Measurements from ENCODE around the gene LONP1.
A peak's percentile ranks its signal among the peaks of the same experiment; 100 is the strongest.

LONP1 gene

GRCh38 chr19:5655412-5655811 is 64.5 kb downstream of the LONP1 start:
- WGBS, result 98% methylated on average over 2 of the region's 5 CpGs
- no peak for DNase-seq
- Histone ChIP-seq H3K79me1 (replicated peaks; ENCODE audit: low read length, poor library complexity, severe bottlenecking) (peaks cover 45% of the 10 kb centered on the region), H4K8ac (ENCODE audit: low read length) (no peak overlapping the region), H2BK15ac (ENCODE audit: low read depth, poor library complexity, severe bottlenecking) (no peak overlapping the region), H3K9ac (ENCODE audit: low read length) (no peak overlapping the region), H4K91ac (ENCODE audit: low read length) (no peak overlapping the region), H3K27ac (ENCODE audit: low read length, poor library complexity, severe bottlenecking) (no peak overlapping the region), H3K4me1 (ENCODE audit: control insufficient read depth, insufficient read depth, low read depth, low read length) (no peaks in the 10 kb centered on the region), H2AK5ac (ENCODE audit: low read length, severe bottlenecking) (no peak overlapping the region), H2BK120ac (ENCODE audit: low read depth, low read length) (no peak overlapping the region), H3K4me3 (ENCODE audit: insufficient read depth in 1 of 2, low read depth in 1 of 2, low read length in 2 of 2) (no peak overlapping the region), H2BK5ac (ENCODE audit: low read depth, low read length, poor library complexity, severe bottlenecking) (no peak overlapping the region), H3K9me3 (ENCODE audit: control insufficient read depth, low read length) (no peaks in the 10 kb centered on the region), H3K4me2 (ENCODE audit: low read length, poor library complexity, severe bottlenecking) (no peak overlapping the region), H3K36me3 (ENCODE audit: control insufficient read depth in 1 of 2, insufficient read depth in 2 of 2, low read depth in 1 of 2, low read length in 2 of 2) (peaks cover 85 to 87% of the 10 kb centered on the region in 2 experiments), H2BK12ac (ENCODE audit: low read length in 2 of 2) (no peak overlapping the region), H3K4ac (ENCODE audit: low read depth in 1 of 2, low read length in 2 of 2) (no peak overlapping the region), H3K14ac (ENCODE audit: low read length in 2 of 2) (no peak overlapping the region), H2AFZ (ENCODE audit: low read depth, low read length) (no peak overlapping the region), H3K18ac (ENCODE audit: low read depth in 1 of 2, low read length in 2 of 2) (no peak overlapping the region), H3K27me3 (ENCODE audit: control insufficient read depth in 1 of 2, insufficient read depth in 1 of 2, low read length in 2 of 2) (no peaks in the 10 kb centered on the region), H3K23ac (ENCODE audit: low read length in 2 of 2) (no peak overlapping the region)

- WGBS, result 93% methylated on average over 4 of the region's 5 CpGs
- Histone ChIP-seq H3K4me2 (ENCODE audit: low read length, poor library complexity, severe bottlenecking) (no peak overlapping the region), H3K4ac (ENCODE audit: low read depth in 1 of 2, low read length in 2 of 2) (no peak overlapping the region), H3K23ac (ENCODE audit: low read length in 2 of 2) (no peak overlapping the region), H3K9ac (ENCODE audit: low read length) (no peak overlapping the region), H3K9me3 (ENCODE audit: control insufficient read depth, low read length) (no peaks in the 10 kb centered on the region), H2BK12ac (ENCODE audit: low read length in 2 of 2) (no peak overlapping the region), H4K91ac (ENCODE audit: low read length) (peak overlapping the region; percentile 59), H3K4me1 (ENCODE audit: control insufficient read depth, insufficient read depth, low read depth, low read length) (no peaks in the 10 kb centered on the region), H3K79me1 (replicated peaks; ENCODE audit: low read length, poor library complexity, severe bottlenecking) (peaks cover 45% of the 10 kb centered on the region), H2BK15ac (ENCODE audit: low read depth, poor library complexity, severe bottlenecking) (no peak overlapping the region), H2AK5ac (ENCODE audit: low read length, severe bottlenecking) (no peak overlapping the region), H3K36me3 (ENCODE audit: control insufficient read depth in 1 of 2, insufficient read depth in 2 of 2, low read depth in 1 of 2, low read length in 2 of 2) (peaks cover 86 to 90% of the 10 kb centered on the region in 2 experiments), H4K8ac (ENCODE audit: low read length) (peak overlapping the region; percentile 81), H2BK120ac (ENCODE audit: low read depth, low read length) (no peak overlapping the region), H3K14ac (ENCODE audit: low read length in 2 of 2) (no peak overlapping the region), H2AFZ (ENCODE audit: low read depth, low read length) (no peak overlapping the region), H3K27ac (ENCODE audit: low read length, poor library complexity, severe bottlenecking) (no peak overlapping the region), H2BK5ac (ENCODE audit: low read depth, low read length, poor library complexity, severe bottlenecking) (no peak overlapping the region), H3K27me3 (ENCODE audit: control insufficient read depth in 1 of 2, insufficient read depth in 1 of 2, low read length in 2 of 2) (no peaks in the 10 kb centered on the region), H3K4me3 (ENCODE audit: insufficient read depth in 1 of 2, low read depth in 1 of 2, low read length in 2 of 2) (no peak overlapping the region), H3K18ac (ENCODE audit: low read depth in 1 of 2, low read length in 2 of 2) (no peak overlapping the region)
- no peak for DNase-seq
Measured at GRCh38 chr19:5654931-5655330, 65.0 kb downstream of the LONP1 start.

GRCh38 chr19:5652261-5652660 is 67.7 kb downstream of the LONP1 start:
- Histone ChIP-seq H3K14ac (ENCODE audit: low read length in 2 of 2) (no peak overlapping the region), H2AFZ (ENCODE audit: low read depth, low read length) (no peak overlapping the region), H3K4me2 (ENCODE audit: low read length, poor library complexity, severe bottlenecking) (no peak overlapping the region), H3K18ac (ENCODE audit: low read depth in 1 of 2, low read length in 2 of 2) (no peak overlapping the region), H3K9me3 (ENCODE audit: control insufficient read depth, low read length) (no peaks in the 10 kb centered on the region), H3K4me3 (ENCODE audit: insufficient read depth in 1 of 2, low read depth in 1 of 2, low read length in 2 of 2) (no peak overlapping the region), H3K9ac (ENCODE audit: low read length) (no peak overlapping the region), H2BK5ac (ENCODE audit: low read depth, low read length, poor library complexity, severe bottlenecking) (no peak overlapping the region), H3K23ac (ENCODE audit: low read length in 2 of 2) (no peak overlapping the region), H2BK15ac (ENCODE audit: low read depth, poor library complexity, severe bottlenecking) (no peak overlapping the region), H4K8ac (ENCODE audit: low read length) (no peak overlapping the region), H3K4ac (ENCODE audit: low read depth in 1 of 2, low read length in 2 of 2) (no peak overlapping the region), H3K79me1 (replicated peaks; ENCODE audit: low read length, poor library complexity, severe bottlenecking) (peaks cover 45% of the 10 kb centered on the region), H3K27ac (ENCODE audit: low read length, poor library complexity, severe bottlenecking) (no peak overlapping the region), H4K91ac (ENCODE audit: low read length) (no peak overlapping the region), H2AK5ac (ENCODE audit: low read length, severe bottlenecking) (no peak overlapping the region), H3K4me1 (ENCODE audit: control insufficient read depth, insufficient read depth, low read depth, low read length) (no peaks in the 10 kb centered on the region), H2BK120ac (ENCODE audit: low read depth, low read length) (no peak overlapping the region), H2BK12ac (ENCODE audit: low read length in 2 of 2) (no peak overlapping the region), H3K27me3 (ENCODE audit: control insufficient read depth in 1 of 2, insufficient read depth in 1 of 2, low read length in 2 of 2) (no peaks in the 10 kb centered on the region), H3K36me3 (ENCODE audit: control insufficient read depth in 1 of 2, insufficient read depth in 2 of 2, low read depth in 1 of 2, low read length in 2 of 2) (peaks cover 73 to 85% of the 10 kb centered on the region in 2 experiments)
- 97% methylated on average over 10 of the region's 10 CpGs for WGBS
- no peak for DNase-seq

- Histone ChIP-seq H2BK5ac (ENCODE audit: low read depth, low read length, poor library complexity, severe bottlenecking) (no peak overlapping the region), H2BK15ac (ENCODE audit: low read depth, poor library complexity, severe bottlenecking) (no peak overlapping the region)
- WGBS, result 97% methylated on average over 5 of the region's 5 CpGs
Measured at GRCh38 chr19:5651361-5651760, 68.6 kb downstream of the LONP1 start.

More at GRCh38 chr19:5651361-5651760, 68.6 kb downstream of the LONP1 start:
- H3K9me3 ChIP-seq (ENCODE audit: control insufficient read depth, low read length), result no peaks in the 10 kb centered on the region
- no peak overlapping the region for H3K14ac ChIP-seq (ENCODE audit: low read length in 2 of 2)
- H2AFZ ChIP-seq (ENCODE audit: low read depth, low read length), result no peak overlapping the region
- H3K4ac ChIP-seq (ENCODE audit: low read depth in 1 of 2, low read length in 2 of 2), result no peak overlapping the region
- no peak overlapping the region for H2BK120ac ChIP-seq (ENCODE audit: low read depth, low read length)
- no peak overlapping the region for H3K4me3 ChIP-seq (ENCODE audit: insufficient read depth in 1 of 2, low read depth in 1 of 2, low read length in 2 of 2)
- peaks cover 48% of the 10 kb centered on the region for H3K79me1 ChIP-seq (replicated peaks; ENCODE audit: low read length, poor library complexity, severe bottlenecking)
- H3K4me1 ChIP-seq (ENCODE audit: control insufficient read depth, insufficient read depth, low read depth, low read length), result peaks cover 1% of the 10 kb centered on the region
- no peak overlapping the region for H3K18ac ChIP-seq (ENCODE audit: low read depth in 1 of 2, low read length in 2 of 2)
- H2BK12ac ChIP-seq (ENCODE audit: low read length in 2 of 2), result no peak overlapping the region
- no peak overlapping the region for H4K8ac ChIP-seq (ENCODE audit: low read length)
- H3K23ac ChIP-seq (ENCODE audit: low read length in 2 of 2), result no peak overlapping the region
- no peak overlapping the region for H2AK5ac ChIP-seq (ENCODE audit: low read length, severe bottlenecking)
- no peak overlapping the region for H3K4me2 ChIP-seq (ENCODE audit: low read length, poor library complexity, severe bottlenecking)
- H3K27ac ChIP-seq (ENCODE audit: low read length, poor library complexity, severe bottlenecking), result no peak overlapping the region
- no peak for DNase-seq
- no peak overlapping the region for H4K91ac ChIP-seq (ENCODE audit: low read length)
- peaks cover 72 to 89% of the 10 kb centered on the region in 2 experiments for H3K36me3 ChIP-seq (ENCODE audit: control insufficient read depth in 1 of 2, insufficient read depth in 2 of 2, low read depth in 1 of 2, low read length in 2 of 2)
- no peak overlapping the region for H3K9ac ChIP-seq (ENCODE audit: low read length)
- H3K27me3 ChIP-seq (ENCODE audit: control insufficient read depth in 1 of 2, insufficient read depth in 1 of 2, low read length in 2 of 2), result no peaks in the 10 kb centered on the region
